IMR-90 (cell line): ENCODE data around the gene CACNA2D1. TPM values are rescaled to one million over a fixed set of nuclear protein-coding genes. Genes with fewer than 3 reads are reported as not detected.
A peak's percentile ranks its signal among the peaks of the same experiment; 100 is the strongest.

Experiments used
- ATAC-seq: fragments of 200-7000 bp; cut with Tn5 transposase; 2 replicates; pipeline ENCODE4 v1.9.1; 2020; ENCODE audit warnings: low read depth, mild to moderate bottlenecking, moderate library complexity
- BruUV-seq: library from RNA; stranded (reverse); fragments of 400-500 nt; replicated peaks from 2 replicates; lab custom pipeline; 2021; lab: Mats Ljungman, UMichigan
- CTCF ChIA-PET: fragments of 300-600 bp; formaldehyde crosslinking; extraction: SDS; loops from one replicate; lab custom pipeline; 2021; ENCODE audit warnings: antibody characterized with exemption; lab: Yijun Ruan, JAX
- POLR2A ChIA-PET: fragments of 300-600 bp; sonication (Branson Sonifier 250); formaldehyde crosslinking; loops from one replicate; lab custom pipeline; 2022; ENCODE audit warnings: antibody characterized with exemption; ENCODE audit not compliant: unreplicated experiment; lab: Charles Lee
- DNase-seq: peaks from one replicate; pipeline ENCODE4 v3.0.0; 2013
- H2AFZ ChIP-seq: replicated peaks from 2 replicates; pipeline ENCODE3; 2013; ENCODE audit warnings: low read length, mild to moderate bottlenecking; ENCODE audit not compliant: poor library complexity
- H2AK5ac ChIP-seq: 2 replicates; pipeline ENCODE4 v1.6.1; 2013; ENCODE audit warnings: low read depth, low read length, inconsistent platforms
- H2AK9ac ChIP-seq: replicated peaks from 2 replicates; pipeline ENCODE3; 2013; ENCODE audit warnings: mild to moderate bottlenecking, low read depth, low read length, moderate library complexity; ENCODE audit not compliant: poor library complexity
- H2BK120ac ChIP-seq: 2 replicates; pipeline ENCODE4 v1.6.1; 2013; ENCODE audit warnings: low read depth, low read length, inconsistent platforms
- H2BK15ac ChIP-seq: 3 replicates; pipeline ENCODE4 v1.6.1; 2013; ENCODE audit warnings: low read depth, low read length, inconsistent platforms
- H2BK20ac ChIP-seq: 2 replicates; pipeline ENCODE4 v1.6.1; 2013; ENCODE audit warnings: low read depth, mild to moderate bottlenecking, inconsistent platforms, low read length, moderate library complexity
- H2BK5ac ChIP-seq: 2 replicates; pipeline ENCODE4 v1.6.1; 2013; ENCODE audit warnings: mild to moderate bottlenecking, low read depth, low read length, inconsistent platforms; ENCODE audit not compliant: poor library complexity, severe bottlenecking
- H3K14ac ChIP-seq: replicated peaks from 2 replicates; pipeline ENCODE4 v1.6.1; 2013; ENCODE audit warnings: low read depth, low read length, inconsistent platforms
- H3K18ac ChIP-seq: 2 replicates; pipeline ENCODE4 v1.6.1; 2013; ENCODE audit warnings: low read depth, low read length, control low read depth
- H3K23ac ChIP-seq: 2 replicates; pipeline ENCODE4 v1.6.1; 2013; ENCODE audit warnings: low read depth, low read length, inconsistent platforms
- H3K27ac ChIP-seq: 2 replicates; pipeline ENCODE4 v1.5.1; 2013; ENCODE audit warnings: mild to moderate bottlenecking, control low read depth, low read length; ENCODE audit not compliant: insufficient read depth
- H3K27me3 ChIP-seq: 2 replicates; pipeline ENCODE4 v1.6.1; 2013; ENCODE audit warnings: low read length; ENCODE audit not compliant: control insufficient read depth, insufficient read depth
- H3K36me3 ChIP-seq: 2 replicates; pipeline ENCODE4 v1.6.1; 2013; ENCODE audit warnings: low read length, mixed read lengths; ENCODE audit not compliant: control insufficient read depth, insufficient read depth
- H3K4ac ChIP-seq: 2 replicates; pipeline ENCODE4 v1.6.1; 2013; ENCODE audit warnings: low read depth, low read length, inconsistent platforms
- H3K4me1 ChIP-seq: 2 replicates; pipeline ENCODE4 v1.6.1; 2013; ENCODE audit warnings: low read length, mixed read lengths; ENCODE audit not compliant: control insufficient read depth, insufficient read depth
- H3K4me2 ChIP-seq: 2 replicates; pipeline ENCODE4 v1.6.1; 2013; ENCODE audit warnings: low read depth, mild to moderate bottlenecking, control low read depth, low read length, moderate library complexity
- H3K4me3 ChIP-seq: 2 replicates; pipeline ENCODE4 v1.5.1; 2013; ENCODE audit warnings: low read depth, mild to moderate bottlenecking, control low read depth, low read length, moderate library complexity; ENCODE audit not compliant: insufficient read depth
- H3K56ac ChIP-seq: 2 replicates; pipeline ENCODE4 v1.6.1; 2013; ENCODE audit warnings: low read length, inconsistent platforms; ENCODE audit not compliant: insufficient read depth; ENCODE audit errors: extremely low read depth
- H3K79me1 ChIP-seq, 2 experiments: 2 replicates each; pipeline ENCODE4 v1.6.1; 2013; ENCODE audit warnings: low read length in 2 of 2, inconsistent platforms in 1 of 2, low read depth in 1 of 2
- H3K9ac ChIP-seq: 2 replicates; pipeline ENCODE4 v1.6.1; 2013; ENCODE audit warnings: low read depth, low read length, control low read depth
- H3K9me1 ChIP-seq: 2 replicates; pipeline ENCODE4 v1.6.1; 2013; ENCODE audit warnings: low read length, inconsistent platforms; ENCODE audit not compliant: insufficient read depth
- H3K9me3 ChIP-seq: 2 replicates; pipeline ENCODE4 v1.6.1; 2013; ENCODE audit warnings: low read length; ENCODE audit not compliant: control insufficient read depth, insufficient read depth
- H4K20me1 ChIP-seq: 2 replicates; pipeline ENCODE4 v1.6.1; 2013; ENCODE audit warnings: low read length, inconsistent platforms; ENCODE audit not compliant: insufficient read depth
- H4K5ac ChIP-seq: 2 replicates; pipeline ENCODE4 v1.6.1; 2013; ENCODE audit warnings: mild to moderate bottlenecking, low read depth, low read length, control low read depth
- H4K8ac ChIP-seq, 2 experiments: 2 replicates each; pipeline ENCODE4 v1.6.1; 2013; ENCODE audit warnings: low read depth in 2 of 2, low read length in 2 of 2, control low read depth in 1 of 2, inconsistent platforms in 1 of 2
- H4K91ac ChIP-seq: 2 replicates; pipeline ENCODE4 v1.6.1; 2013; ENCODE audit warnings: low read depth, low read length, inconsistent platforms; ENCODE audit not compliant: insufficient read depth
- FOS ChIP-seq: fragments of 150-350 bp; IDR thresholded peaks from 2 replicates; pipeline ENCODE4 v1.6.1; 2016; ENCODE audit warnings: low read depth, low read length
- SMC3 ChIP-seq: fragments of 150-350 bp; IDR thresholded peaks from 2 replicates; pipeline ENCODE4 v1.6.1; 2016; ENCODE audit warnings: low read depth, mild to moderate bottlenecking, antibody characterized with exemption, low read length, moderate library complexity
- WGBS, 2 experiments: methylation state at CpG; one replicate each; pipeline versions ENCODE4 v1.1.5 to v1.1.7; 2013; ENCODE audit warnings: missing lambda C conversion rate in 2 of 2; ENCODE audit not compliant: insufficient read length in 1 of 2; ENCODE audit errors: extremely low coverage in 2 of 2; 5-methylcytosine and 5-hydroxymethylcytosine counted together
- dilution Hi-C: fragments of 300-500 bp; cut with HindIII; formaldehyde crosslinking; loops from one replicate; pipeline ENCODE4 v1.14.3; 2018; ENCODE audit warnings: low sequenced_read_pairs; ENCODE audit not compliant: unreplicated experiment
- in situ Hi-C: fragments of 300-500 bp; cut with MboI; formaldehyde crosslinking; loops from 3 replicates; pipeline ENCODE4 v1.14.3; 2019; ENCODE audit warnings: low sequenced_read_pairs, inconsistent platforms, mixed read lengths
- intact Hi-C: fragments of 100-400 bp; cut with micrococcal nuclease; formaldehyde crosslinking; loops from 2 replicates; pipeline ENCODE4 v1.10.0; 2022
- polyA plus RNA-seq, 3 experiments: library from polyadenylated mRNA; depleted of rRNA; stranded (reverse); fragments of >200 nt; gene quantifications; 2 replicates each; pipeline ENCODE4 v1.2.3, GENCODE V29; 2012; ENCODE audit warnings: low replicate concordance in 1 of 3
- total RNA-seq: library from RNA; depleted of rRNA; stranded (reverse); fragments of >200 nt; gene quantifications from 2 replicates; pipeline ENCODE4 v1.2.3, GENCODE V29; 2012

Gene CACNA2D1
- total and polyA plus RNA-seq, 2 of the 4 experiments (the other 2 are of a cell fraction), result 5.8 to 21.9 TPM

DNA sequence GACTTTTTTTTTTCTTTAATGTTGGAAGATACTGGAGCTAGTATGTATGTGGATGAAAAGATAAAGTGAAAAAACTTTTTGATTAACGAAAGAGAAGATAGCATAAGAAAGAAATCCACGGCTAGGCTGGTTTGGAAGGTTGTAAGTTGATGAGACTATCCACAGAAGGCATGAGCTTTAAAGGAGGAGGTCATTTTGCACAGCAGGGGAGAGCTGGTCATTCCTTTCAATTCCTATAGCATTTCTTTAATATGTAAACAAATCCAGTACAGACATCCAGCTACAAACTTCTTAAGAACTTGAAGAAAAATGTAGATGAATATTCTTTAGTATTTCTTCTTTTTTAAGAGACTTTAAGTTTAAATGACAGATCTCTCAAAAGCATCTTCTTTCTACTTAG, 281.3 kb downstream of the CACNA2D1 start:
- CTCF ChIA-PET, result no interaction called here
- no peak overlapping the region for H4K5ac ChIP-seq
- ATAC-seq (peak; percentile 78), DNase-seq (peak; percentile 24)
- POLR2A ChIA-PET, result no interaction called here
- WGBS, 2 experiments, result 70% methylated on average over 2 of the region's 2 CpGs; no CpG with 5 or more reads in 1 of the 2 experiments
- no peak overlapping the region for H3K56ac ChIP-seq
- in situ Hi-C loops (no loop called here), intact Hi-C loops (loop anchor here (10.0 kb wide), 1 partner anchor 403 kb away; no protein-coding TSS in a partner anchor), dilution Hi-C loops (no loop called here)
- no peak overlapping the region for H3K9ac ChIP-seq
- BruUV-seq, result no TSS peak
- no peak overlapping the region for H4K91ac ChIP-seq
- TF ChIP-seq SMC3 (no peak), FOS (no peak)
- H3K9me3 ChIP-seq, result no peaks in the 10 kb centered on the region
- no peak overlapping the region for H3K4me3 ChIP-seq
- no peaks in the 10 kb centered on the region for H3K27me3 ChIP-seq
- H3K27ac ChIP-seq, result no peak overlapping the region
- H3K18ac ChIP-seq, result no peak overlapping the region
- no peak overlapping the region for H2BK120ac ChIP-seq
- H2BK20ac ChIP-seq, result no peak overlapping the region
- H2AK9ac ChIP-seq, result no peak overlapping the region
- H3K23ac ChIP-seq, result 0 out of 2 replicates have a peak overlapping the region, but pooled peaks have one; percentile 51
- no peaks in the 10 kb centered on the region for H3K9me1 ChIP-seq
- H2AFZ ChIP-seq, result no peak overlapping the region
- H2BK5ac ChIP-seq, result no peak overlapping the region
- H4K20me1 ChIP-seq, result no peaks in the 10 kb centered on the region
- peaks cover 2% of the 10 kb centered on the region for H3K4me1 ChIP-seq
- no peaks in the 10 kb centered on the region for H3K36me3 ChIP-seq
- H2BK15ac ChIP-seq, result no peak overlapping the region
- H2AK5ac ChIP-seq, result no peak overlapping the region
- no peak overlapping the region for H3K4me2 ChIP-seq
- H3K79me1 ChIP-seq, result peaks cover 0 to 6% of the 10 kb centered on the region in 2 experiments; a peak in 1 of 4 replicates
- H4K8ac ChIP-seq, result no peak overlapping the region
- no peak overlapping the region for H3K4ac ChIP-seq
- no peak overlapping the region for H3K14ac ChIP-seq
